Measurements from ENCODE around the gene DBN1.

Gene DBN1

GRCh38 chr5:177467436-177467835, 6.0 kb downstream of the DBN1 start:
- Histone ChIP-seq H3K27me3 (ENCODE audit: control insufficient read depth in 1 of 2, insufficient read depth in 2 of 2, low read length in 2 of 2) (no peaks in the 10 kb centered on the region), H3K9ac (ENCODE audit: low read depth in 1 of 2, low read length in 2 of 2) (no peak overlapping the region), H3K36me3 (ENCODE audit: control insufficient read depth in 1 of 2, insufficient read depth in 2 of 2, low read length in 2 of 2) (no peaks in the 10 kb centered on the region), H3K4me3 (ENCODE audit: low read depth in 1 of 2, low read length in 2 of 2) (no peak overlapping the region), H3K27ac (ENCODE audit: low read depth, low read length) (no peak overlapping the region), H3K4me1 (ENCODE audit: control insufficient read depth in 1 of 2, insufficient read depth in 2 of 2, low read length in 2 of 2) (peaks cover 12 to 14% of the 10 kb centered on the region in 2 donors), H3K9me3 (ENCODE audit: control insufficient read depth in 1 of 2, low read length in 2 of 2) (no peaks in the 10 kb centered on the region)

GRCh38 chr5:177466861-177467260, 6.6 kb downstream of the DBN1 start:
- Histone ChIP-seq H3K4me3 (ENCODE audit: low read depth in 1 of 2, low read length in 2 of 2) (no peak overlapping the region), H3K4me1 (ENCODE audit: control insufficient read depth in 1 of 2, insufficient read depth in 2 of 2, low read length in 2 of 2) (peaks cover 7 to 9% of the 10 kb centered on the region in 2 donors), H3K36me3 (ENCODE audit: control insufficient read depth in 1 of 2, insufficient read depth in 2 of 2, low read length in 2 of 2) (no peaks in the 10 kb centered on the region), H3K27me3 (ENCODE audit: control insufficient read depth in 1 of 2, insufficient read depth in 2 of 2, low read length in 2 of 2) (no peaks in the 10 kb centered on the region), H3K27ac (ENCODE audit: low read depth, low read length) (no peak overlapping the region), H3K9ac (ENCODE audit: low read depth in 1 of 2, low read length in 2 of 2) (no peak overlapping the region), H3K9me3 (ENCODE audit: control insufficient read depth in 1 of 2, low read length in 2 of 2) (no peaks in the 10 kb centered on the region)

- Histone ChIP-seq H3K9me3 (ENCODE audit: control insufficient read depth in 1 of 2, low read length in 2 of 2) (no peaks in the 10 kb centered on the region), H3K27ac (ENCODE audit: low read depth, low read length) (no peak overlapping the region), H3K36me3 (ENCODE audit: control insufficient read depth in 1 of 2, insufficient read depth in 2 of 2, low read length in 2 of 2) (no peaks in the 10 kb centered on the region)
These were observed 8.4 kb downstream of the DBN1 start for GRCh38 chr5:177465044-177465443.

GRCh38 chr5:177462021-177462670, 11.3 kb downstream of the DBN1 start:
- Histone ChIP-seq H3K27me3 (ENCODE audit: control insufficient read depth in 1 of 2, insufficient read depth in 2 of 2, low read length in 2 of 2) (no peaks in the 10 kb centered on the region), H3K9me3 (ENCODE audit: control insufficient read depth in 1 of 2, low read length in 2 of 2) (no peaks in the 10 kb centered on the region), H3K4me1 (ENCODE audit: control insufficient read depth in 1 of 2, insufficient read depth in 2 of 2, low read length in 2 of 2) (no peaks in the 10 kb centered on the region), H3K36me3 (ENCODE audit: control insufficient read depth in 1 of 2, insufficient read depth in 2 of 2, low read length in 2 of 2) (no peaks in the 10 kb centered on the region), H3K4me3 (ENCODE audit: low read depth in 1 of 2, low read length in 2 of 2) (no peak overlapping the region), H3K9ac (ENCODE audit: low read depth in 1 of 2, low read length in 2 of 2) (no peak overlapping the region), H3K27ac (ENCODE audit: low read depth, low read length) (no peak overlapping the region)

More at GRCh38 chr5:177465044-177465443, 8.4 kb downstream of the DBN1 start:
- Histone ChIP-seq H3K4me1 (ENCODE audit: control insufficient read depth in 1 of 2, insufficient read depth in 2 of 2, low read length in 2 of 2) (no peaks in the 10 kb centered on the region), H3K4me3 (ENCODE audit: low read depth in 1 of 2, low read length in 2 of 2) (no peak overlapping the region), H3K27me3 (ENCODE audit: control insufficient read depth in 1 of 2, insufficient read depth in 2 of 2, low read length in 2 of 2) (no peaks in the 10 kb centered on the region), H3K9ac (ENCODE audit: low read depth in 1 of 2, low read length in 2 of 2) (no peak overlapping the region)

- H3K36me3 ChIP-seq (ENCODE audit: control insufficient read depth in 1 of 2, insufficient read depth in 2 of 2, low read length in 2 of 2), result no peaks in the 10 kb centered on the region
- no peak overlapping the region for H3K9ac ChIP-seq (ENCODE audit: low read depth in 1 of 2, low read length in 2 of 2)
- H3K27ac ChIP-seq (ENCODE audit: low read depth, low read length), result no peak overlapping the region
- H3K9me3 ChIP-seq (ENCODE audit: control insufficient read depth in 1 of 2, low read length in 2 of 2), result no peaks in the 10 kb centered on the region
- no peaks in the 10 kb centered on the region for H3K27me3 ChIP-seq (ENCODE audit: control insufficient read depth in 1 of 2, insufficient read depth in 2 of 2, low read length in 2 of 2)
- peaks cover 3 to 5% of the 10 kb centered on the region in 2 donors for H3K4me1 ChIP-seq (ENCODE audit: control insufficient read depth in 1 of 2, insufficient read depth in 2 of 2, low read length in 2 of 2)
- H3K4me3 ChIP-seq (ENCODE audit: low read depth in 1 of 2, low read length in 2 of 2), result no peak overlapping the region
These were observed 13.4 kb downstream of the DBN1 start for GRCh38 chr5:177459819-177460628.

GRCh38 chr5:177459357-177459756, 14.1 kb downstream of the DBN1 start:
- H3K36me3 ChIP-seq (ENCODE audit: control insufficient read depth in 1 of 2, insufficient read depth in 2 of 2, low read length in 2 of 2), result no peaks in the 10 kb centered on the region
- H3K4me3 ChIP-seq (ENCODE audit: low read depth in 1 of 2, low read length in 2 of 2), result no peak overlapping the region
- H3K27me3 ChIP-seq (ENCODE audit: control insufficient read depth in 1 of 2, insufficient read depth in 2 of 2, low read length in 2 of 2), result no peaks in the 10 kb centered on the region
- peaks cover 3 to 7% of the 10 kb centered on the region in 2 donors for H3K4me1 ChIP-seq (ENCODE audit: control insufficient read depth in 1 of 2, insufficient read depth in 2 of 2, low read length in 2 of 2)
- H3K27ac ChIP-seq (ENCODE audit: low read depth, low read length), result no peak overlapping the region
- no peaks in the 10 kb centered on the region for H3K9me3 ChIP-seq (ENCODE audit: control insufficient read depth in 1 of 2, low read length in 2 of 2)
- H3K9ac ChIP-seq (ENCODE audit: low read depth in 1 of 2, low read length in 2 of 2), result no peak overlapping the region

- Histone ChIP-seq H3K27ac (ENCODE audit: low read depth, low read length) (no peak overlapping the region), H3K4me1 (ENCODE audit: control insufficient read depth in 1 of 2, insufficient read depth in 2 of 2, low read length in 2 of 2) (peaks cover 3 to 11% of the 10 kb centered on the region in 2 donors), H3K36me3 (ENCODE audit: control insufficient read depth in 1 of 2, insufficient read depth in 2 of 2, low read length in 2 of 2) (no peaks in the 10 kb centered on the region), H3K4me3 (ENCODE audit: low read depth in 1 of 2, low read length in 2 of 2) (no peak overlapping the region), H3K27me3 (ENCODE audit: control insufficient read depth in 1 of 2, insufficient read depth in 2 of 2, low read length in 2 of 2) (no peaks in the 10 kb centered on the region), H3K9me3 (ENCODE audit: control insufficient read depth in 1 of 2, low read length in 2 of 2) (no peaks in the 10 kb centered on the region), H3K9ac (ENCODE audit: low read depth in 1 of 2, low read length in 2 of 2) (no peak overlapping the region)
These were observed 14.5 kb downstream of the DBN1 start for GRCh38 chr5:177458912-177459350.

GRCh38 chr5:177457852-177458681, 15.4 kb downstream of the DBN1 start:
- H3K4me3 ChIP-seq (ENCODE audit: low read depth in 1 of 2, low read length in 2 of 2), result no peak overlapping the region
- no peak overlapping the region for H3K9ac ChIP-seq (ENCODE audit: low read depth in 1 of 2, low read length in 2 of 2)
- H3K36me3 ChIP-seq (ENCODE audit: control insufficient read depth in 1 of 2, insufficient read depth in 2 of 2, low read length in 2 of 2), result no peaks in the 10 kb centered on the region
- no peaks in the 10 kb centered on the region for H3K27me3 ChIP-seq (ENCODE audit: control insufficient read depth in 1 of 2, insufficient read depth in 2 of 2, low read length in 2 of 2)
- H3K9me3 ChIP-seq (ENCODE audit: control insufficient read depth in 1 of 2, low read length in 2 of 2), result no peaks in the 10 kb centered on the region
- H3K27ac ChIP-seq (ENCODE audit: low read depth, low read length), result no peak overlapping the region
- peaks cover 3 to 18% of the 10 kb centered on the region in 2 donors for H3K4me1 ChIP-seq (ENCODE audit: control insufficient read depth in 1 of 2, insufficient read depth in 2 of 2, low read length in 2 of 2)

- no peaks in the 10 kb centered on the region for H3K36me3 ChIP-seq (ENCODE audit: control insufficient read depth in 1 of 2, insufficient read depth in 2 of 2, low read length in 2 of 2)
- H3K9ac ChIP-seq (ENCODE audit: low read depth in 1 of 2, low read length in 2 of 2), result no peak overlapping the region
- H3K9me3 ChIP-seq (ENCODE audit: control insufficient read depth in 1 of 2, low read length in 2 of 2), result no peaks in the 10 kb centered on the region
- H3K27ac ChIP-seq (ENCODE audit: low read depth, low read length), result no peak overlapping the region
- peaks cover 11 to 26% of the 10 kb centered on the region in 2 donors for H3K4me1 ChIP-seq (ENCODE audit: control insufficient read depth in 1 of 2, insufficient read depth in 2 of 2, low read length in 2 of 2)
- no peaks in the 10 kb centered on the region for H3K27me3 ChIP-seq (ENCODE audit: control insufficient read depth in 1 of 2, insufficient read depth in 2 of 2, low read length in 2 of 2)
- H3K4me3 ChIP-seq (ENCODE audit: low read depth in 1 of 2, low read length in 2 of 2), result no peak overlapping the region
These were observed 16.2 kb downstream of the DBN1 start for GRCh38 chr5:177456976-177457851.
